Right lobe of liver (tissue), 6 donors: ENCODE results near the gene PGC. TPM values are rescaled to one million over a fixed set of nuclear protein-coding genes. Genes with fewer than 3 reads are reported as not detected.
A peak's percentile ranks its signal among the peaks of the same experiment; 100 is the strongest.

Source experiments
- ATAC-seq, 4 donors: fragments of 200-7000 bp; cut with Tn5 transposase; one replicate each; pipeline ENCODE4 v1.9.1; 2020; ENCODE audit warnings: mild to moderate bottlenecking in 4 of 4, moderate library complexity in 4 of 4
- DNase-seq, 3 donors: peaks; one replicate each; pipeline ENCODE4 v3.0.0-alpha.2; 2020
- H3K27ac ChIP-seq, 3 donors: fragments of 200-600 bp; one replicate each; pipeline ENCODE4 v1.8.0; 2022
- H3K27me3 ChIP-seq, 2 donors: fragments of 200-600 bp; one replicate each; pipeline ENCODE4 v1.8.0; 2022
- H3K36me3 ChIP-seq, 4 donors: fragments of 200-600 bp; sonication (generic) in 1 of 4; one replicate each; pipeline versions ENCODE4 v1.5.1 to v1.8.0; 2017 to 2022; ENCODE audit warnings: control low read depth in 1 of 4
- H3K4me1 ChIP-seq, 4 donors: fragments of 200-600 bp; sonication (generic) in 1 of 4; one replicate each; pipeline versions ENCODE4 v1.5.1 to v1.8.0; 2017 to 2022; ENCODE audit warnings: control low read depth in 1 of 4
- H3K4me3 ChIP-seq, 3 donors: fragments of 200-600 bp; one replicate each; pipeline ENCODE4 v1.8.0; 2022
- H3K9me3 ChIP-seq, 4 donors: fragments of 200-600 bp; sonication (generic) in 1 of 4; one replicate each; pipeline versions ENCODE4 v1.5.1 to v1.8.0; 2017 to 2022; ENCODE audit warnings: control low read depth in 1 of 4
- CTCF ChIP-seq, 4 donors: fragments of 200-600 bp in 3 of 4; fragments of 450-650 bp in 1 of 4; IDR thresholded peaks; one replicate each; pipeline versions ENCODE4 v1.5.1 to v1.8.0; 2016 to 2022; ENCODE audit warnings: antibody characterized with exemption in 4 of 4, mild to moderate bottlenecking in 2 of 4
- POLR2A ChIP-seq: fragments of 450-650 bp; IDR thresholded peaks from one replicate; pipeline ENCODE4 v1.6.1; 2017; ENCODE audit warnings: antibody characterized with exemption, mild to moderate bottlenecking
- WGBS: methylation state at CpG from one replicate; pipeline ENCODE4 v1.1.6; 2018; ENCODE audit warnings: low coverage, low lambda C conversion rate; ENCODE audit not compliant: insufficient coverage; ENCODE audit errors: missing lambda C conversion rate; 5-methylcytosine and 5-hydroxymethylcytosine counted together
- intact Hi-C, 2 donors: fragments of 100-400 bp; cut with DNase I; formaldehyde crosslinking; loops; one replicate each; pipeline versions ENCODE4 v1.11.2 to v1.14.1; 2022
- total RNA-seq, 6 experiments: library from RNA; depleted of rRNA in 2 of 6; stranded (reverse); fragments of >200 nt in 2 of 6; fragmentation: NEBNext Ultra II Directional in 3 of 6; extraction: Animal tissue kit (Norgen Biotek cat#: 25700) in 3 of 6; gene quantifications; one replicate each; pipeline versions ENCODE4 v1.1.0 to v1.2.4, GENCODE V29; 2016 to 2023
- donor health status: DM: no; HTN: yes; CAD: no.
- donor health status: DM: no; HTN: no; CAD: no.
- donor health status: DM: no; HTN: no; CAD: no.
- donor health status: DM: no; HTN: yes; CAD: no.
- donor health status: DM: no; HTN: yes; CAD: no.

The PGC gene
- total RNA-seq, 6 experiments from 2014 or later = 0.31 TPM; not detected in 5

GRCh38 chr6:41730531-41731436 is 16.4 kb downstream of the PGC start:
- Histone ChIP-seq H3K4me1 (no peaks in the 10 kb centered on the region), H3K9me3 (no peaks in the 10 kb centered on the region), H3K36me3 (no peaks in the 10 kb centered on the region), H3K27ac (no peak overlapping the region), H3K4me3 (no peak overlapping the region), H3K27me3 (no peaks in the 10 kb centered on the region)
- intact Hi-C loops = no loop called here
- TF ChIP-seq POLR2A = no peak
- no peak for TF ChIP-seq CTCF (IDR thresholded peaks at IDR 0.05)
- no peak for DNase-seq
- WGBS = 84% methylated on average over 4 of the region's 9 CpGs
- no peak for ATAC-seq

- TF ChIP-seq CTCF (IDR thresholded peaks at IDR 0.05) (no peak), POLR2A (no peak)
- H3K4me3 ChIP-seq = no peak overlapping the region
- H3K4me1 ChIP-seq = no peaks in the 10 kb centered on the region
- ATAC-seq (no peak), DNase-seq (no peak)
- 88% methylated on average over 5 of the region's 7 CpGs for WGBS
- H3K9me3 ChIP-seq = no peaks in the 10 kb centered on the region
- no peaks in the 10 kb centered on the region for H3K36me3 ChIP-seq
- H3K27me3 ChIP-seq = no peaks in the 10 kb centered on the region
- no peak overlapping the region for H3K27ac ChIP-seq
- intact Hi-C loops = no loop called here
Measured at GRCh38 chr6:41729624-41730023, 17.6 kb downstream of the PGC start.

- no peak for ATAC-seq
- no peaks in the 10 kb centered on the region for H3K27me3 ChIP-seq
- H3K4me3 ChIP-seq = no peak overlapping the region
- H3K36me3 ChIP-seq = no peaks in the 10 kb centered on the region
- H3K9me3 ChIP-seq = no peaks in the 10 kb centered on the region
- H3K4me1 ChIP-seq = no peaks in the 10 kb centered on the region
- H3K27ac ChIP-seq = no peak overlapping the region
- 95% methylated on average over 4 of the region's 7 CpGs for whole genome bisulfite sequencing
- intact Hi-C loops = no loop called here
- DNase-seq = no peak
- TF ChIP-seq POLR2A (no peak), CTCF (IDR thresholded peaks at IDR 0.05) (no peak)
Measured at GRCh38 chr6:41728954-41729353, 18.2 kb downstream of the PGC start.

GRCh38 chr6:41728073-41728936 is 18.9 kb downstream of the PGC start:
- intact Hi-C loops = no loop called here
- no peak overlapping the region for H3K27ac ChIP-seq
- TF ChIP-seq POLR2A (no peak), CTCF (IDR thresholded peaks at IDR 0.05) (no peak)
- H3K27me3 ChIP-seq = no peaks in the 10 kb centered on the region
- H3K9me3 ChIP-seq = no peaks in the 10 kb centered on the region
- ATAC-seq = peak in 3 of 4 donors; percentile 10 to 42 (median 19)
- no peaks in the 10 kb centered on the region for H3K4me1 ChIP-seq
- DNase-seq = no peak
- H3K36me3 ChIP-seq = no peaks in the 10 kb centered on the region
- WGBS = 83% methylated on average over 4 of the region's 19 CpGs
- no peak overlapping the region for H3K4me3 ChIP-seq
